ENCODE measurements around the gene NRG3. TPM values are rescaled to one million over a fixed set of nuclear protein-coding genes. Genes with fewer than 3 reads are reported as not detected.

Gene NRG3
- total RNA-seq, 1 experiment from 2014 or later = 0.08 TPM

- DNase-seq (ENCODE audit: low read depth, low spot score) (no peak), ATAC-seq (no peak)
- Histone ChIP-seq H3K27me3 (ENCODE audit: control insufficient read depth, insufficient read depth, low read length) (no peaks in the 10 kb centered on the region), H3K4me1 (ENCODE audit: control insufficient read depth, insufficient read depth, low read length) (no peaks in the 10 kb centered on the region), H3K36me3 (ENCODE audit: control insufficient read depth, insufficient read depth, low read length) (no peaks in the 10 kb centered on the region), H3K27ac (ENCODE audit: low read length) (no peak overlapping the region), H3K9me3 (ENCODE audit: control insufficient read depth, insufficient read depth, low read depth, low read length) (no peaks in the 10 kb centered on the region), H3K4me3 (ENCODE audit: low read depth in 2 of 2, low read length in 2 of 2) (no peak overlapping the region)
- CTCF ChIA-PET = no interaction called here
- no TSS peak for BruUV-seq (replicated peaks)
- in situ Hi-C loops (cut with HindIII; ENCODE audit: low pct_unique_long_range_greater_than_20kb, low sequenced_read_pairs) (no loop called here), intact Hi-C loops (cut with micrococcal nuclease; ENCODE audit: unreplicated experiment) (no loop called here)
- TF ChIP-seq REST (IDR thresholded peaks at IDR 0.05; ENCODE audit: insufficient read depth in 1 of 2, low read depth in 2 of 2, low read length in 1 of 2) (no peak), SIN3A (IDR thresholded peaks at IDR 0.05; ENCODE audit: borderline replicate concordance, insufficient read depth, low read depth, low read length) (no peak), CTCF (IDR thresholded peaks at IDR 0.05) (no peak), TCF7L2 (IDR thresholded peaks at IDR 0.05; ENCODE audit: low read depth, low read length) (no peak), POLR2AphosphoS5 (IDR thresholded peaks at IDR 0.05; ENCODE audit: low read depth, low read length) (no peak)
- POLR2A ChIA-PET = no interaction called here
Observed at GRCh38 chr10:82211346-82211745, 336.4 kb downstream of the NRG3 start.

- no peak for TF ChIP-seq CTCF (IDR thresholded peaks at IDR 0.05)
- no peak for TF ChIP-seq POLR2AphosphoS5 (IDR thresholded peaks at IDR 0.05; ENCODE audit: low read depth, low read length)
- no peak for TF ChIP-seq REST (IDR thresholded peaks at IDR 0.05; ENCODE audit: insufficient read depth in 1 of 2, low read depth in 2 of 2, low read length in 1 of 2)
- TF ChIP-seq TCF7L2 (IDR thresholded peaks at IDR 0.05; ENCODE audit: low read depth, low read length) = no peak
- TF ChIP-seq SIN3A (IDR thresholded peaks at IDR 0.05; ENCODE audit: borderline replicate concordance, insufficient read depth, low read depth, low read length) = no peak
- BruUV-seq (replicated peaks) = no TSS peak
- intact Hi-C loops (cut with micrococcal nuclease; ENCODE audit: unreplicated experiment) (no loop called here), in situ Hi-C loops (cut with HindIII; ENCODE audit: low pct_unique_long_range_greater_than_20kb, low sequenced_read_pairs) (no loop called here)
- DNase-seq (ENCODE audit: low read depth, low spot score) (no peak), ATAC-seq (no peak)
- Histone ChIP-seq H3K27ac (ENCODE audit: low read length) (no peak overlapping the region), H3K9me3 (ENCODE audit: control insufficient read depth, insufficient read depth, low read depth, low read length) (no peaks in the 10 kb centered on the region), H3K36me3 (ENCODE audit: control insufficient read depth, insufficient read depth, low read length) (no peaks in the 10 kb centered on the region), H3K4me3 (ENCODE audit: low read depth in 2 of 2, low read length in 2 of 2) (no peak overlapping the region), H3K27me3 (ENCODE audit: control insufficient read depth, insufficient read depth, low read length) (no peaks in the 10 kb centered on the region), H3K4me1 (ENCODE audit: control insufficient read depth, insufficient read depth, low read length) (no peaks in the 10 kb centered on the region)
- CTCF ChIA-PET = no interaction called here
- POLR2A ChIA-PET = no interaction called here
Observed at GRCh38 chr10:82212753-82213152, 337.8 kb downstream of the NRG3 start.

Data from Panc1 (cell line).